Stimulated activated CD8-positive, alpha-beta memory T cell treated with anti-CD3 and anti-CD28 coated beads, Interleukin-15, amount 100 ng/mL, for 48 hours (primary cell): ENCODE results near the gene GARRE1.

Experiments
- DNase-seq, 2 donors: peaks; one replicate each; pipeline ENCODE4 v3.0.0-alpha.2; 2020; ENCODE audit warnings: low read depth in 2 of 2

The GARRE1 gene

DNA sequence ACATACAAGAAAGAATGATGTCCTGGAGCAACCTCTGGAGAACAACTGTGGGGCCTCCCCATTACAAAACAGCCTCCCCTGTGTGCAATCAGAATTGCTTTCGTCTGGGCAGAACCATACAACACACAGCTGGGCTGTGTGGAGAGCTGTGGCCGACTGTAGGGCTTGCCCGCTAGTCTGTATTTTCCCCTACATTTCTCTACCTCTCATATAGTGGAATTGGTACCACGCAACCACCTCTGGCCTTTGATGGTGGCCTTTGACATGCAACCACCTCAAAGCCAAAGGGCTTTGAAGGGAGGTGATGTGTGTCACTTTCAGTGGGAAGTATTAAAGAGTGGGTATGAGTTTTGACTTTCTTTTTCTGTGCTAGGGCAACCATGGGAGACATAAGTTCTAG is 34.0 kb downstream of the GARRE1 start:
- peak in 1 of 2 donors; percentile 27 for DNase-seq

DNA sequence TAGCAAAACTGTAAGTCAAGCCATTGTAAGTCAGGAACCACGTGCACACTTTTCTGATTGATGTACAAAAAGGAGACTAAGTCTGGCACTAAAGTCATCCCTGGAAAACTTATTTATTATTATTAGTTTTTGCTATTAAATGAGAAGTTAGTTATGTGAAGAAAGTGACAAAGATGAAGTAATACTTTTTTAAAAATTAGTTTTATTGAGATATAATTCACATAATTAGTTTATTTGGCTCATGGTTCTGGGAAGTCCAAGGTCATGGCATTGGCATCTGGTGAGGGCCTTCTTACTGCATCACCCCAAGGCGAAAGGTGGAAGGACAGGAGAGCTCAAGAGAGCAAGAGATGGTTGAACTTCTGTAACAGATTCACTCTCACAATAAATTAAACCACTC is 36.9 kb downstream of the GARRE1 start:
- no peak for DNase-seq

DNA sequence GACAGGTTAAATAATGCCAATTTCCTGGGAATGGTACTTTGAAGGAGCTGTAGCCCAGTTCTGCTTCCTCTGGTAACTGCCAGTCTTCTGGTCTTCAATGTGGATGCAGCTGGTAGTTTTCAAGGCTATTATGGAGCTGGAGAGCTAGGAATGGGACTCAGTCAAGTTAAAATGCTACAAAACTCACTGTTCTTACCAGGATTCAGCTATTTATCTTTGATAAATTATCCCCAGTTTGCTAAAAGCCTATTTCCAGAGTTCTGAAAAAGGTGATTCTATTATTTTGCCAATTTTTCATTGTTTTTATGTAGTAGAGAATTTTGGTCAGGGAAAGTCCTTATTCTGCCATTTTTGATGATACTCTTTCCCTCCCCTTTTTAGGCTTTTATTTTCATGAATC is 40.7 kb downstream of the GARRE1 start:
- DNase-seq, result no peak

DNA sequence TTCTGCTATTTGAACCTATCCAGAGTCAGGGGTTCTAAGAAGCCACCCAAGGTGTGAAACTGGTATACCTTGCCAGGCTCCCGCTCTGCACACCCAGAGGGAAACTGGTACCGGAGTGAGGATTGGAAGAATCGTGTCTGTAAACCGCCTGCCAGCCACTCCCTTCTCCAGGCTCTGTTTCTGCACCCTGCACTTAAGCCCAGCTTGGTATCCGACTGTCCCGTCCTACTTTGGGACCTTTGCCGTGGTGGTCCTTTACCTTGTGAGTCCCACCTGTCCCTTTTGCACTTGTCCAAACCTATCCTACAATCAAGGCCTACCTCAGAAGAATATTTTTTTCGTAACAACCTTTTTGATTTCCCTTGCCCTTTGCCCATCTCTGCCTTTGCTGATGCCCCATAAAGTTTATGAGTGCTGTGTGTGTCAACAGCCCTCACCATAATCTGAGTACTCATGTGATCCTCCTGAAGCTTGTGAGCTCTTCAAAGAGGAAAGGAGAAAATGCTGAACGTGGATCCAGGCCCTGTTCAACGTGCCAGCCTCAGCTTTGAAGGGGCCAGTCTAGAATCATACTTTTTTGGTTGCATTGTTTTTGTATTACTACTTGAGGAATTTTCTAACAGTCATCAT is 44.7 kb downstream of the GARRE1 start:
- no peak for DNase-seq

DNA sequence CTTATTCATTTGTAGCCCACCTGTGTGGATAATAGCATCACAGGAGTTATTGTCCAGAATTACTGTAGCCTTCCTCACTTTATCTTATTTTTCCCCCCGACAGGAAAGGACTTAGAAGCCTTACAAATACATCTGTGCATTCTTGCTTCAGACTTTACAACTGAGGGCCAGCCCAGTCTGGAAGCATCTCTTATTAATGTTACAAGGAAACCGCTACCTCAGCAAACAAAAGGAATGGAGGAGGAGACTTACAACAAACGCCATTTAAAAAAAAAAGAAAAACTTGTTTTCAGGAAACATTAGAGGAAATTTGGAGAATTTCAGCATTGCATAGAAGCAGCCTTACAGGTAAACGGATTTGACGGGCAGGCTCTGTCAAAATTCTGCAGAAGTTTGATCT is 45.2 kb downstream of the GARRE1 start:
- DNase-seq, result no peak

DNA sequence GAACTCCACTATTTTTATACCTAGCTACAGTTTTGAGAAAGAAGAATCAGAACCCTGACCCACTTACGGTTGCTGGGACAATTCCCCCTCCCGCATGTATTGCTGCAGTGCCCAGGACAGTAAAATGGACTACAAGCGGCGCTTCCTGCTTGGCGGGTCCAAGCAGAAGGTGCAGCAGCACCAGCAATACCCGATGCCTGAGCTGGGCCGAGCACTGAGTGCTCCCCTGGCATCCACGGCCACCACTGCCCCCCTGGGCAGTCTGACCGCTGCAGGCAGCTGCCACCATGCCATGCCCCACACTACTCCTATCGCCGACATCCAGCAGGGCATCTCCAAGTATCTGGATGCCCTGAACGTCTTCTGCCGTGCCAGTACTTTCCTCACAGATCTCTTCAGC is 46.0 kb downstream of the GARRE1 start:
- DNase-seq, result no peak

DNA sequence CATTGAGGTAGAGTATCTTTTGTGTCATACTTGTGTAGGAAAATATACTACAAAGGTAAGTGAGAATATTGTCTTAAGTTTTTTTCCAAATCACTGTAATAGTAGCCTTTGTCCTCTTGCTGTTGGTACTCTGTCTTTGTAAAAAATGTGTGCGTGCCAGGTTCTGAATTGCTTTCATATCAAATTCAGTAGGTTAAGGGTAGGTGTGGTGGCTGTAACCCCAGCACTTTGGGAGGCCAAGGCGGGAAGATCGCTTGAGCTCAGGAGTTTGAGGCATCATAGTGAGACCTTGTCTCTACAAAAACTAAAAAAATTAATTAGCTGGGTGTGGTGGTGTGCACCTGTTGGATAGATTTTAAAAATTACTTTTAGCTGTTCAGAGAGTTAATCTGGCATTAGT is 46.6 kb downstream of the GARRE1 start:
- DNase-seq, result no peak
